Vagina (tissue), 2 donors: ENCODE measurements around the gene ZMIZ1. TPM values are rescaled to one million over a fixed set of nuclear protein-coding genes. Genes with fewer than 3 reads are reported as not detected.
A peak's percentile ranks its signal among the peaks of the same experiment; 100 is the strongest.

Experiments used
- DNase-seq, 2 donors: peaks; one replicate each; pipeline ENCODE4 v3.0.0-alpha.2; 2017; ENCODE audit errors: extremely low spot score in 2 of 2
- H3K27ac ChIP-seq: fragments of 200-600 bp; sonication (generic); one replicate; pipeline ENCODE4 v1.5.1; 2019
- H3K27me3 ChIP-seq: fragments of 200-600 bp; sonication (generic); one replicate; pipeline ENCODE4 v1.5.1; 2019
- H3K36me3 ChIP-seq, 2 donors: fragments of 200-600 bp; sonication (generic); one replicate each; pipeline ENCODE4 v1.5.1; 2017 to 2019
- H3K4me1 ChIP-seq: fragments of 200-600 bp; sonication (generic); one replicate; pipeline ENCODE4 v1.5.1; 2019
- H3K4me3 ChIP-seq, 2 donors: fragments of 200-600 bp; sonication (generic); 1 replicate in 1 of 2; 2 replicates in 1 of 2; pipeline ENCODE4 v1.5.1; 2016 to 2019
- H3K9me3 ChIP-seq: fragments of 200-600 bp; sonication (generic); one replicate; pipeline ENCODE4 v1.5.1; 2019
- POLR2A ChIP-seq, 2 donors: fragments of 450-650 bp; IDR thresholded peaks; one replicate each; pipeline ENCODE4 v1.6.1; 2017; ENCODE audit warnings: antibody characterized with exemption in 2 of 2, mild to moderate bottlenecking in 2 of 2, moderate library complexity in 2 of 2
- POLR2AphosphoS5 ChIP-seq, 2 donors: sonication (generic); formaldehyde crosslinking; IDR thresholded peaks; one replicate each; pipeline ENCODE4 v1.9.0; 2017; ENCODE audit warnings: antibody characterized with exemption in 2 of 2, mild to moderate bottlenecking in 2 of 2, low read depth in 1 of 2; ENCODE audit not compliant: insufficient read depth in 1 of 2
- intact Hi-C: fragments of 100-400 bp; cut with DNase I; formaldehyde crosslinking; loops from one replicate; pipeline ENCODE4 v1.15.1; 2023
- total RNA-seq: library from RNA; depleted of rRNA; stranded (reverse); fragments of >200 nt; gene quantifications from one replicate; pipeline ENCODE4 v1.2.3, GENCODE V29; 2016
- TF ChIP-seq, protein P1 (sequence below), 3 experiments: fragments of 450-650 bp in 2 of 3; fragments of 200-600 bp in 1 of 3; sonication (generic) in 1 of 3; IDR thresholded peaks; one replicate each; pipeline ENCODE4 v1.5.1; 2017 to 2019; ENCODE audit warnings: antibody characterized with exemption in 3 of 3, mild to moderate bottlenecking in 2 of 3, moderate library complexity in 2 of 3

Gene ZMIZ1
- total RNA-seq, 1 donor from 2014 or later: 61.4 TPM

DNA sequence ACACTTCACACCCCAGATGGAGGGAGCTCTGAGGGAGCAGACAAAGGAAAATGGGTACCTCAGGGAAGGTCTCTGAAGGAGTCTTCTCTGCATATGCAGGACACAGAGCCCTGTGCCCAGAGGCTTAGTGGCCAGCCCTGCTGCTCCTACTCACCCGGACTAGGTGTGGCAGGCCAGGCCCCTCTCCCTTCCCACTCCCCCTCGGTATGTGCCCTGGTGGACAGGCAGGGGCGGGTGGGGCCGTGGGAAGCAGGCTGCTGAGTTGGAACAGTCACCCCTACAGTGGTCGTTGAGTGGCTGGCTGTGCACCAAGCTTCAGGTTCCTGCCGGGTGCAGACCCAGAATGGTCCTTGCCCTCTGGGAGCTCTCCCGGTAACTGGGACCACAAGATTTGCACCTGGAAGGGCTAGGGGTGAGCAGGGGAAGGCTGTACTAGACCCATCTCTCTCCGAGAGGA is 68.6 kb downstream of the ZMIZ1 start:
- DNase-seq: no peak
- Histone ChIP-seq H3K4me3 (no peak overlapping the region), H3K4me1 (peaks cover 95% of the 10 kb centered on the region), H3K27me3 (no peaks in the 10 kb centered on the region), H3K9me3 (no peaks in the 10 kb centered on the region), H3K36me3 (peaks cover 0 to 23% of the 10 kb centered on the region in 2 donors), H3K27ac (peak overlapping the region; percentile 88)
- TF ChIP-seq POLR2AphosphoS5 (IDR thresholded peaks at IDR 0.05; ENCODE audit: insufficient read depth in 1 of 2, low read depth in 1 of 2) (no peak), POLR2A (IDR thresholded peaks at IDR 0.05) (no peak)
- TF ChIP-seq, protein P1, sequence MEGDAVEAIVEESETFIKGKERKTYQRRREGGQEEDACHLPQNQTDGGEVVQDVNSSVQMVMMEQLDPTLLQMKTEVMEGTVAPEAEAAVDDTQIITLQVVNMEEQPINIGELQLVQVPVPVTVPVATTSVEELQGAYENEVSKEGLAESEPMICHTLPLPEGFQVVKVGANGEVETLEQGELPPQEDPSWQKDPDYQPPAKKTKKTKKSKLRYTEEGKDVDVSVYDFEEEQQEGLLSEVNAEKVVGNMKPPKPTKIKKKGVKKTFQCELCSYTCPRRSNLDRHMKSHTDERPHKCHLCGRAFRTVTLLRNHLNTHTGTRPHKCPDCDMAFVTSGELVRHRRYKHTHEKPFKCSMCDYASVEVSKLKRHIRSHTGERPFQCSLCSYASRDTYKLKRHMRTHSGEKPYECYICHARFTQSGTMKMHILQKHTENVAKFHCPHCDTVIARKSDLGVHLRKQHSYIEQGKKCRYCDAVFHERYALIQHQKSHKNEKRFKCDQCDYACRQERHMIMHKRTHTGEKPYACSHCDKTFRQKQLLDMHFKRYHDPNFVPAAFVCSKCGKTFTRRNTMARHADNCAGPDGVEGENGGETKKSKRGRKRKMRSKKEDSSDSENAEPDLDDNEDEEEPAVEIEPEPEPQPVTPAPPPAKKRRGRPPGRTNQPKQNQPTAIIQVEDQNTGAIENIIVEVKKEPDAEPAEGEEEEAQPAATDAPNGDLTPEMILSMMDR (IDR thresholded peaks at IDR 0.05): no peak
- intact Hi-C loops: no loop called here

DNA sequence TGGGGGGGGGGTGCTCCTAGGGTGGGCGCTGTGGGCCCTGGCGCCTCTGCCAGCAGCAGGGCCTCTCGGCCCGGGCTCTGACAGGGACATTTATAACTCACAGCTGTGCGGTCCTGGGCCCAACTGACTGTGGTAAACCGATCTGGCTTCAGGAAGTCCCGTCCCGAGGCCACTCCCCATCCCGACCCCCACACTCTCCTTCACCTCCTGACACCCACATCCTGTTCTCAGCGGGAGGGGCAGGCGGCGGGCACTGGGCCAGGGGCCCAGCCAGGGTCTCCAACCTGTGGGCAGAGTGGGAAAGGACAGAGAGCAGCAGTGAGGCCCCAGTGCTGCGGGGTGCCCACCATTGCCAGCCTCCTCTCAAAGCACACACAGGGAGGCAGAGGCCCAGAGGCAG is 69.1 kb downstream of the ZMIZ1 start:
- peaks cover 95% of the 10 kb centered on the region for H3K4me1 ChIP-seq
- TF ChIP-seq, protein P1 (IDR thresholded peaks at IDR 0.05): no peak
- H3K4me3 ChIP-seq: no peak overlapping the region
- no peak for DNase-seq
- no peaks in the 10 kb centered on the region for H3K27me3 ChIP-seq
- H3K36me3 ChIP-seq: peaks cover 0 to 23% of the 10 kb centered on the region in 2 donors
- intact Hi-C loops: no loop called here
- H3K27ac ChIP-seq: peak overlapping the region; percentile 88
- H3K9me3 ChIP-seq: no peaks in the 10 kb centered on the region

DNA sequence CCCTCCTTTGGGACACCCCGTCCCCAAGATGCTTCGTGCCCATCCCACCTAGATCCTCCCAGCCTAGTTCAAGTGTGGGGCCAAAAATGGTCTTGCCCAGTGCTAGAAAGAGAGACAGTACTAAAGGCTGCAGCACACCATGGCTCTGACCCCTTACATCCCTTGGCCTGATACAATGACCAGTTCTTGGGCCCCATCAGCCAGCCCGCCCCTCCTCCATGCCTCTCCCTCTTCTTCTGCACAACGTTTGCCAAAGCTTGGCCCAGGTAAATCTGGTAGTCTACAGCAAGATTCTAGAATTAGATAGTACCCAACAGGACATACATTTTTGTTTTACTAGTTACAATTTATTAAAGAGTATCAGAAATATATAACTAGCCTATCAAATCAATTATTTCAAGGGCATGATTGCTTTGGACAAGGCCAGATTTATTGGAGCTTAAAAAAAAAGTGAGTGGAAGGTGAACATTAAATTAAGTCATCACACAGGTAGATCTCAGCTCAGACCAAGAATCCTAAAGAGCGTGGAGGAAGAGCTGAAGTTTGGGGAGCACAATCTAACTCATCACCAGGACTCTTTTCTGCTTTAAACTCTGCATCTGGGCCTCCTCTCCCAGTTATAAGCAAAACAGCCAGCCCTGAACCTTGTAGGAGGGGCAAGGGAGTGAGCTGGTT is 69.8 kb downstream of the ZMIZ1 start:
- DNase-seq: no peak
- Histone ChIP-seq H3K36me3 (peaks cover 0 to 20% of the 10 kb centered on the region in 2 donors), H3K27ac (peak overlapping the region; percentile 88), H3K4me3 (no peak overlapping the region), H3K9me3 (no peaks in the 10 kb centered on the region), H3K27me3 (no peaks in the 10 kb centered on the region), H3K4me1 (peaks cover 95% of the 10 kb centered on the region)
- intact Hi-C loops: no loop called here
- no peak for TF ChIP-seq POLR2AphosphoS5 (IDR thresholded peaks at IDR 0.05; ENCODE audit: insufficient read depth in 1 of 2, low read depth in 1 of 2)
- no peak for TF ChIP-seq POLR2A (IDR thresholded peaks at IDR 0.05)
- TF ChIP-seq, protein P1 (IDR thresholded peaks at IDR 0.05): no peak

DNA sequence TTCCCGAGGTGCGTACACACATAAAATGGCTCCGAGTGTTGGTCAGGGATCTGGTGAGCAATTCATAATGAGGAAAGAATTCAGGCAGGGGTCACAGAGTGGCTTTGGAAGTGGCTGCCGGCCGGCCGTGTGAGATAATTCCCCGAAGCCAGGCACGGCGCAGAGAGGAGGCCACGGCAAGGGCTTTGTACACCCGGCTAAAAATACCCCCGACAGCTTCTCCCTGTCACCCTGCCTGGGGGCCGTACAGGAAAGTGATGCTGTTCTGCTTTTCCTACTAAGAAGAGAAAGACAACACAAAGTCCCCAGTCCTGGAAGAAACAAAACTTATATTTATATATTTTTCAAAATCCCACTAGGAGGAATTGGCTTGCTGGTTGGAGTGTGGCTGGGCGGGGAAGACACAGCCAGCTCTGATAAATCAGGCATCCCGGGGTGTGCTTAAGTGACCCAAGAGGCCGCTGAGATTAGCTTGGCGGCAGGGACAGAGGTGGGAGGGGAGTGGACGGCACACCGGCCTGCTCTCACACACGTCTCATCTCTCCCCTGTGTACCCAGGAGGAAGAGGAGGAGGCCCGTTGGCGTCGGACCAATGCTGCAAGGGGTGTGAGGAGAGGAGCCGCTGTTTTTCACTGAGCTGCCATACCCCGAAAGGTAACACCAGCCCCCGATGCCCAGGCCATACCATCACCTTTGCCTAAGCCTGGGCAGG is 70.5 kb downstream of the ZMIZ1 start:
- Histone ChIP-seq H3K4me3 (no peak overlapping the region), H3K27me3 (no peaks in the 10 kb centered on the region), H3K9me3 (no peaks in the 10 kb centered on the region), H3K36me3 (peaks cover 0 to 20% of the 10 kb centered on the region in 2 donors), H3K4me1 (peaks cover 97% of the 10 kb centered on the region), H3K27ac (peak overlapping the region; percentile 88)
- intact Hi-C loops: no loop called here
- DNase-seq: no peak
- TF ChIP-seq, protein P1 (IDR thresholded peaks at IDR 0.05): no peak
- peak in 1 of 2 donors; percentile 4 for TF ChIP-seq POLR2A (IDR thresholded peaks at IDR 0.05)
- peak in 1 of 2 donors; percentile 65 for TF ChIP-seq POLR2AphosphoS5 (IDR thresholded peaks at IDR 0.05; ENCODE audit: insufficient read depth in 1 of 2, low read depth in 1 of 2)
